ENCODE measurements around the gene NCOA1. TPM values are rescaled to one million over a fixed set of nuclear protein-coding genes. Genes with fewer than 3 reads are reported as not detected.
"Not testable (repeated sequence)": the region's sequence is repeated elsewhere in the genome, so short reads cannot be mapped to it uniquely, and the experiment has no call there.

Gene NCOA1
- total RNA-seq, 1 experiment from 2014 or later, result 24.6 TPM

DNA sequence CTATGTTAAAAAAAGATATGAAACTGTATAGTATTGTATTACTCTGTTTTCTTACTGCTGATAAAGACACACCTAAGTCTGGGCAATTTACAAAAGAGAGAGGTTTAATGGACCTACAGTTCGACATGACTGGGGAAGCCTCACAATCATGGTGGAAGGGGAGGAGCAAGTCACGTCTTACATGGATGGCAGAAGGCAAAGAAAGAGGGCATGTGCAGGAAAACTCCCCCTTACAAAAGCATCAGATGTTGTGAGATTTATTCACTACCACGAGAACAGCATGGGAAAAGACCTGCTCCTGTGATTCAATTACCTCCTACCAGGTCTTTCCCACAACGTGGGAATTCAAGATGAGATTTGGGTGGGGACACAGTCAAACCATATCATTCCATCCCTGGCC, 57.0 kb downstream of the NCOA1 start:
- TF ChIP-seq TCF7L2 (IDR thresholded peaks at IDR 0.05; ENCODE audit: low read depth, low read length), result no peak
- no peak for TF ChIP-seq SIN3A (IDR thresholded peaks at IDR 0.05; ENCODE audit: borderline replicate concordance, insufficient read depth, low read depth, low read length)
- TF ChIP-seq CTCF (IDR thresholded peaks at IDR 0.05), result no peak
- TF ChIP-seq, protein P1, sequence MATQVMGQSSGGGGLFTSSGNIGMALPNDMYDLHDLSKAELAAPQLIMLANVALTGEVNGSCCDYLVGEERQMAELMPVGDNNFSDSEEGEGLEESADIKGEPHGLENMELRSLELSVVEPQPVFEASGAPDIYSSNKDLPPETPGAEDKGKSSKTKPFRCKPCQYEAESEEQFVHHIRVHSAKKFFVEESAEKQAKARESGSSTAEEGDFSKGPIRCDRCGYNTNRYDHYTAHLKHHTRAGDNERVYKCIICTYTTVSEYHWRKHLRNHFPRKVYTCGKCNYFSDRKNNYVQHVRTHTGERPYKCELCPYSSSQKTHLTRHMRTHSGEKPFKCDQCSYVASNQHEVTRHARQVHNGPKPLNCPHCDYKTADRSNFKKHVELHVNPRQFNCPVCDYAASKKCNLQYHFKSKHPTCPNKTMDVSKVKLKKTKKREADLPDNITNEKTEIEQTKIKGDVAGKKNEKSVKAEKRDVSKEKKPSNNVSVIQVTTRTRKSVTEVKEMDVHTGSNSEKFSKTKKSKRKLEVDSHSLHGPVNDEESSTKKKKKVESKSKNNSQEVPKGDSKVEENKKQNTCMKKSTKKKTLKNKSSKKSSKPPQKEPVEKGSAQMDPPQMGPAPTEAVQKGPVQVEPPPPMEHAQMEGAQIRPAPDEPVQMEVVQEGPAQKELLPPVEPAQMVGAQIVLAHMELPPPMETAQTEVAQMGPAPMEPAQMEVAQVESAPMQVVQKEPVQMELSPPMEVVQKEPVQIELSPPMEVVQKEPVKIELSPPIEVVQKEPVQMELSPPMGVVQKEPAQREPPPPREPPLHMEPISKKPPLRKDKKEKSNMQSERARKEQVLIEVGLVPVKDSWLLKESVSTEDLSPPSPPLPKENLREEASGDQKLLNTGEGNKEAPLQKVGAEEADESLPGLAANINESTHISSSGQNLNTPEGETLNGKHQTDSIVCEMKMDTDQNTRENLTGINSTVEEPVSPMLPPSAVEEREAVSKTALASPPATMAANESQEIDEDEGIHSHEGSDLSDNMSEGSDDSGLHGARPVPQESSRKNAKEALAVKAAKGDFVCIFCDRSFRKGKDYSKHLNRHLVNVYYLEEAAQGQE (IDR thresholded peaks at IDR 0.05; ENCODE audit: insufficient read depth in 1 of 2, low read depth in 2 of 2, low read length in 1 of 2), result no peak
- TF ChIP-seq POLR2AphosphoS5 (IDR thresholded peaks at IDR 0.05; ENCODE audit: low read depth, low read length), result no peak
- no peak for ATAC-seq
- CTCF ChIA-PET, result no interaction called here
- Histone ChIP-seq H3K36me3 (ENCODE audit: control insufficient read depth, insufficient read depth, low read length) (no peaks in the 10 kb centered on the region), H3K4me1 (ENCODE audit: control insufficient read depth, insufficient read depth, low read length) (no peaks in the 10 kb centered on the region), H3K27me3 (ENCODE audit: control insufficient read depth, insufficient read depth, low read length) (no peaks in the 10 kb centered on the region), H3K9me3 (ENCODE audit: control insufficient read depth, insufficient read depth, low read depth, low read length) (no peaks in the 10 kb centered on the region), H3K27ac (ENCODE audit: low read length) (no peak overlapping the region), H3K4me3 (ENCODE audit: low read depth in 2 of 2, low read length in 2 of 2) (no peak overlapping the region)
- in situ Hi-C loops (cut with HindIII; ENCODE audit: low pct_unique_long_range_greater_than_20kb, low sequenced_read_pairs) (no loop called here), intact Hi-C loops (cut with micrococcal nuclease; ENCODE audit: unreplicated experiment) (no loop called here)
- BruUV-seq (replicated peaks), result no TSS peak
- no peak for DNase-seq (ENCODE audit: low read depth, low spot score)
- POLR2A ChIA-PET, result no interaction called here

- in situ Hi-C loops (cut with HindIII; ENCODE audit: low pct_unique_long_range_greater_than_20kb, low sequenced_read_pairs); intact Hi-C loops (cut with micrococcal nuclease; ENCODE audit: unreplicated experiment); CTCF ChIA-PET; ATAC-seq; H3K27me3 ChIP-seq (ENCODE audit: control insufficient read depth, insufficient read depth, low read length); H3K9me3 ChIP-seq (ENCODE audit: control insufficient read depth, insufficient read depth, low read depth, low read length); DNase-seq (ENCODE audit: low read depth, low spot score); H3K4me1 ChIP-seq (ENCODE audit: control insufficient read depth, insufficient read depth, low read length); BruUV-seq (replicated peaks); H3K4me3 ChIP-seq (ENCODE audit: low read depth in 2 of 2, low read length in 2 of 2); H3K36me3 ChIP-seq (ENCODE audit: control insufficient read depth, insufficient read depth, low read length); POLR2A ChIA-PET; H3K27ac ChIP-seq (ENCODE audit: low read length): not testable (repeated sequence)
Measured at GRCh38 chr2:24550301-24550700, 59.2 kb downstream of the NCOA1 start.

DNA sequence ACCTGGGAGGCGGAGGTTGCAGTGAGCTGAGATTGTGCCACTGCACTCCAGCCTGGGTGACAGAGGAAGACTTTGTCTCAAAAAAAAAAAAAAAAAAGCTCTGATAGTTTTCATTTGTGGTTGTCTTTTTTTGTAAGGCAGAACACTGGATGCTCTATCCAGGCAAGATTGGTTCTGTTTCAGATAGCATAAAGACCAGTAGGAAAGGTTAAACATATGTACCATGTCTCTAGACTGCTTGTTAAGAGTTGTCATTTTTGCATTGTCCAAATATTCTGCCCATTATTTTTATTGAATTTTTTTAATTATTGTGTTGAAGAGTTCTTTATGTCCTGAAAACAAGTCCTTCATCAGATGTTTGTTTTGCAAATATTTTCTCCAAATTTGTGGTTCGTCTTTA, 60.0 kb downstream of the NCOA1 start:
- intact Hi-C loops (cut with micrococcal nuclease; ENCODE audit: unreplicated experiment), result no loop called here

More for the DNA sequence above, 60.0 kb downstream of the NCOA1 start:
- Histone ChIP-seq H3K9me3 (ENCODE audit: control insufficient read depth, insufficient read depth, low read depth, low read length) (no peaks in the 10 kb centered on the region), H3K4me3 (ENCODE audit: low read depth in 2 of 2, low read length in 2 of 2) (no peak overlapping the region), H3K27me3 (ENCODE audit: control insufficient read depth, insufficient read depth, low read length) (no peaks in the 10 kb centered on the region), H3K36me3 (ENCODE audit: control insufficient read depth, insufficient read depth, low read length) (no peaks in the 10 kb centered on the region), H3K27ac (ENCODE audit: low read length) (no peak overlapping the region), H3K4me1 (ENCODE audit: control insufficient read depth, insufficient read depth, low read length) (no peaks in the 10 kb centered on the region)
- ChIA-PET POLR2A (no interaction called here), CTCF (no interaction called here)
- ATAC-seq, result no peak
- TF ChIP-seq SIN3A (IDR thresholded peaks at IDR 0.05; ENCODE audit: borderline replicate concordance, insufficient read depth, low read depth, low read length) (no peak), CTCF (IDR thresholded peaks at IDR 0.05) (no peak), TCF7L2 (IDR thresholded peaks at IDR 0.05; ENCODE audit: low read depth, low read length) (no peak), POLR2AphosphoS5 (IDR thresholded peaks at IDR 0.05; ENCODE audit: low read depth, low read length) (no peak)
- TF ChIP-seq, protein P1 (IDR thresholded peaks at IDR 0.05; ENCODE audit: insufficient read depth in 1 of 2, low read depth in 2 of 2, low read length in 1 of 2), result no peak
- in situ Hi-C loops (cut with HindIII; ENCODE audit: low pct_unique_long_range_greater_than_20kb, low sequenced_read_pairs), result no loop called here
- no TSS peak for BruUV-seq (replicated peaks)
- DNase-seq (ENCODE audit: low read depth, low spot score), result no peak

Measured in Panc1 (cell line).